Fibroblast of lung (primary cell): ENCODE data around the gene KLHL29. TPM values are rescaled to one million over a fixed set of nuclear protein-coding genes. Genes with fewer than 3 reads are reported as not detected.

Experiments
- DNase-seq, 2 donors: peaks; one replicate each; pipeline versions ENCODE4 v3.0.0 to v3.0.0-alpha.2; 2010; ENCODE audit warnings: low read depth in 2 of 2
- H2AFZ ChIP-seq: 2 replicates; pipeline ENCODE4 v1.5.1; 2012; ENCODE audit warnings: low read length, control low read depth, inconsistent platforms
- H3K27ac ChIP-seq: 2 replicates; pipeline ENCODE4 v1.5.1; 2011; ENCODE audit warnings: low read length, control low read depth; ENCODE audit not compliant: insufficient read depth
- H3K27me3 ChIP-seq: 2 replicates; pipeline ENCODE4 v1.5.1; 2011; ENCODE audit warnings: mild to moderate bottlenecking, low read length; ENCODE audit not compliant: control insufficient read depth, insufficient read depth
- H3K36me3 ChIP-seq: 2 replicates; pipeline ENCODE4 v1.5.1; 2011; ENCODE audit warnings: low read length; ENCODE audit not compliant: control insufficient read depth, insufficient read depth
- H3K4me1 ChIP-seq: 2 replicates; pipeline ENCODE4 v1.5.1; 2011; ENCODE audit warnings: low read length; ENCODE audit not compliant: control insufficient read depth, insufficient read depth; ENCODE audit errors: extremely low read depth
- H3K4me2 ChIP-seq: 2 replicates; pipeline ENCODE4 v1.5.1; 2011; ENCODE audit warnings: low read length, control low read depth; ENCODE audit not compliant: insufficient read depth; ENCODE audit errors: extremely low read depth
- H3K4me3 ChIP-seq, 4 experiments: fragments of 200-600 bp in 1 of 4; sonication (generic) in 1 of 4; replicated peaks in 1 of 4; 2 replicates each; pipeline ENCODE4 v1.5.1; 2011 to 2016; ENCODE audit warnings: low read length in 4 of 4, low read depth in 3 of 4, mild to moderate bottlenecking in 3 of 4, control low read depth in 2 of 4, inconsistent platforms in 1 of 4, mixed read lengths in 1 of 4; ENCODE audit not compliant: insufficient read depth in 1 of 4; ENCODE audit errors: control extremely low read depth in 1 of 4
- H3K79me2 ChIP-seq: 2 replicates; pipeline ENCODE4 v1.5.1; 2012; ENCODE audit warnings: mild to moderate bottlenecking, low read length, inconsistent platforms; ENCODE audit not compliant: control insufficient read depth, insufficient read depth
- H3K9ac ChIP-seq: 2 replicates; pipeline ENCODE4 v1.5.1; 2011; ENCODE audit warnings: mild to moderate bottlenecking, low read length, control low read depth; ENCODE audit not compliant: insufficient read depth
- H3K9me3 ChIP-seq: 2 replicates; pipeline ENCODE4 v1.5.1; 2012; ENCODE audit warnings: low read depth, low read length; ENCODE audit not compliant: control insufficient read depth, insufficient read depth
- H4K20me1 ChIP-seq: 2 replicates; pipeline ENCODE4 v1.5.1; 2011; ENCODE audit warnings: low read length; ENCODE audit not compliant: control insufficient read depth, insufficient read depth; ENCODE audit errors: extremely low read depth
- EZH2 ChIP-seq: IDR thresholded peaks from 2 replicates; pipeline ENCODE4 v1.5.1; 2012; ENCODE audit warnings: low read length, control low read depth, mild to moderate bottlenecking; ENCODE audit errors: missing control alignments
- polyA plus RNA-seq, 2 donors: library from polyadenylated mRNA; depleted of rRNA in 1 of 2; stranded (reverse) in 1 of 2; unstranded in 1 of 2; fragments of >200 nt; gene quantifications; 2 replicates each; pipeline ENCODE4 v1.2.1, GENCODE V29; 2011 to 2012; ENCODE audit warnings: missing spikeins in 1 of 2
- total RNA-seq: library from RNA; depleted of rRNA; stranded (reverse); fragments of >200 nt; gene quantifications from 2 replicates; pipeline ENCODE4 v1.2.1, GENCODE V29; 2014
- TF ChIP-seq, protein P1 (sequence below), 2 donors: IDR thresholded peaks in 1 of 2; conservative IDR thresholded peaks in 1 of 2; 1 replicate in 1 of 2; 2 replicates in 1 of 2; pipeline ENCODE4 v1.5.1; 2011 to 2012; ENCODE audit warnings: low read length in 2 of 2, control low read depth in 1 of 2, inconsistent platforms in 1 of 2, low read depth in 1 of 2, mild to moderate bottlenecking in 1 of 2

The KLHL29 gene
- total and polyA plus RNA-seq, 2 donors (not counting 1 experiment from before 2014, with no cell fraction given): 7.1 to 7.9 TPM

DNA sequence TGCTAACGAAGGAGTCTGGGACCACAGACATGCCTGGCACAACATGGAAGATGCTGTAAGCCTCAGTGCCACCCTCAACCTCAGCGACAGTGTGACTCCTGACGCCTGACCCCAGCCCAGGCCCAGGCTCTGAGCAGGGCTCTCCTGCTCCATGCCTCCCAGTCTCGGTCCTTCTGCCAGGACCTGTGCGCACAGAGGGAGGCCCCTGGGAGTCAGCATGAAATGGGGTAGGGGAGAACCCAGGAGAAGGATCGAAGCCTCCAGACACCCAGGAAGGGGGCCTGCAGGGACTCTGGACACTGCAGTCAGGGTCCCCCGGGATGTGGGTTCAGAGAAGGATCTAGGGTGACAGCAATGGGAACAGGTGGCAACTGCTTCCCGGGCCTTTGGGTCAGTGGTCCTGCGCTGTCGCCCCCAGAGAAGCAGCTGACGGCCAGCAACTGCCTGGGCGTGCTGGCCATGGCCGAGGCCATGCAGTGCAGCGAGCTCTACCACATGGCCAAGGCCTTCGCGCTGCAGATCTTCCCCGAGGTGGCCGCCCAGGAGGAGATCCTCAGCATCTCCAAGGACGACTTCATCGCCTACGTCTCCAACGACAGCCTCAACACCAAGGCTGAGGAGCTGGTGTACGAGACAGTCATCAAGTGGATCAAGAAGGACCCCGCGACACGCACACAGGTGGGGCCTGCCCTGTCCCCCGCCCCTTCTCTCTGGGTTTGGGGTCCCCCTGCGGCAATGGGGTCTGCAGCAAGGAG lies 308.0 kb downstream of the KLHL29 start:
- no peak overlapping the region for H3K4me3 ChIP-seq

DNA sequence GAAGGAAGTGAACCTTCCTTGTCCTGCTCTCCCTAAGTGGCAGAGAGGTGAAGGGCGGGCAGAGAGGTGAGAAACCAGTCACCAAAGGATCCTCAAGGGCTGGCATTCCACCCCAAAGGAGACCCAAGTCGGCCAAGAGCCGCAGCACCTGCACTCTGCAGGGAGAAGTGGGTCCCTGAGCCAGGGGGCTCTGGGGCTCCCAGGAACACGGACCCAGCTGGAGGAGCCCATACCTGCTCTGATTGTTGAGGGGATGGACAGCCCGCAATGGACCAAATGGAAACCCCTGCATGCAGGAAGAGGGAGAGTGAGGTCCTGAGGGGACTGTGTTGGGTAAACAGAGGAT lies 308.6 kb downstream of the KLHL29 start:
- Histone ChIP-seq H2AFZ (no peak overlapping the region), H3K79me2 (no peaks in the 10 kb centered on the region), H3K4me3 (no peak overlapping the region), H3K27me3 (no peaks in the 10 kb centered on the region), H4K20me1 (no peaks in the 10 kb centered on the region), H3K9ac (no peak overlapping the region), H3K4me2 (no peak overlapping the region), H3K27ac (no peak overlapping the region), H3K9me3 (no peaks in the 10 kb centered on the region), H3K36me3 (peaks cover 3% of the 10 kb centered on the region), H3K4me1 (peaks cover 8% of the 10 kb centered on the region)
- TF ChIP-seq EZH2: no peak
- TF ChIP-seq, protein P1, sequence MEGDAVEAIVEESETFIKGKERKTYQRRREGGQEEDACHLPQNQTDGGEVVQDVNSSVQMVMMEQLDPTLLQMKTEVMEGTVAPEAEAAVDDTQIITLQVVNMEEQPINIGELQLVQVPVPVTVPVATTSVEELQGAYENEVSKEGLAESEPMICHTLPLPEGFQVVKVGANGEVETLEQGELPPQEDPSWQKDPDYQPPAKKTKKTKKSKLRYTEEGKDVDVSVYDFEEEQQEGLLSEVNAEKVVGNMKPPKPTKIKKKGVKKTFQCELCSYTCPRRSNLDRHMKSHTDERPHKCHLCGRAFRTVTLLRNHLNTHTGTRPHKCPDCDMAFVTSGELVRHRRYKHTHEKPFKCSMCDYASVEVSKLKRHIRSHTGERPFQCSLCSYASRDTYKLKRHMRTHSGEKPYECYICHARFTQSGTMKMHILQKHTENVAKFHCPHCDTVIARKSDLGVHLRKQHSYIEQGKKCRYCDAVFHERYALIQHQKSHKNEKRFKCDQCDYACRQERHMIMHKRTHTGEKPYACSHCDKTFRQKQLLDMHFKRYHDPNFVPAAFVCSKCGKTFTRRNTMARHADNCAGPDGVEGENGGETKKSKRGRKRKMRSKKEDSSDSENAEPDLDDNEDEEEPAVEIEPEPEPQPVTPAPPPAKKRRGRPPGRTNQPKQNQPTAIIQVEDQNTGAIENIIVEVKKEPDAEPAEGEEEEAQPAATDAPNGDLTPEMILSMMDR (conservative IDR thresholded peaks at IDR 0.05 in 1 of 2, IDR thresholded peaks at IDR 0.05 in 1 of 2; ENCODE audit: low read depth in 1 of 2, low read length in 2 of 2): no peak
- DNase-seq: no peak

More for the DNA sequence above, 308.0 kb downstream of the KLHL29 start:
- H3K27ac ChIP-seq: no peak overlapping the region
- no peaks in the 10 kb centered on the region for H3K27me3 ChIP-seq
- peaks cover 3% of the 10 kb centered on the region for H3K36me3 ChIP-seq
- no peak for DNase-seq
- no peak for TF ChIP-seq EZH2
- TF ChIP-seq, protein P1 (conservative IDR thresholded peaks at IDR 0.05 in 1 of 2, IDR thresholded peaks at IDR 0.05 in 1 of 2; ENCODE audit: low read depth in 1 of 2, low read length in 2 of 2): no peak
- no peaks in the 10 kb centered on the region for H3K79me2 ChIP-seq
- H3K9ac ChIP-seq: no peak overlapping the region
- no peak overlapping the region for H3K4me2 ChIP-seq
- no peaks in the 10 kb centered on the region for H4K20me1 ChIP-seq
- no peak overlapping the region for H2AFZ ChIP-seq
- no peaks in the 10 kb centered on the region for H3K9me3 ChIP-seq
- peaks cover 4% of the 10 kb centered on the region for H3K4me1 ChIP-seq

DNA sequence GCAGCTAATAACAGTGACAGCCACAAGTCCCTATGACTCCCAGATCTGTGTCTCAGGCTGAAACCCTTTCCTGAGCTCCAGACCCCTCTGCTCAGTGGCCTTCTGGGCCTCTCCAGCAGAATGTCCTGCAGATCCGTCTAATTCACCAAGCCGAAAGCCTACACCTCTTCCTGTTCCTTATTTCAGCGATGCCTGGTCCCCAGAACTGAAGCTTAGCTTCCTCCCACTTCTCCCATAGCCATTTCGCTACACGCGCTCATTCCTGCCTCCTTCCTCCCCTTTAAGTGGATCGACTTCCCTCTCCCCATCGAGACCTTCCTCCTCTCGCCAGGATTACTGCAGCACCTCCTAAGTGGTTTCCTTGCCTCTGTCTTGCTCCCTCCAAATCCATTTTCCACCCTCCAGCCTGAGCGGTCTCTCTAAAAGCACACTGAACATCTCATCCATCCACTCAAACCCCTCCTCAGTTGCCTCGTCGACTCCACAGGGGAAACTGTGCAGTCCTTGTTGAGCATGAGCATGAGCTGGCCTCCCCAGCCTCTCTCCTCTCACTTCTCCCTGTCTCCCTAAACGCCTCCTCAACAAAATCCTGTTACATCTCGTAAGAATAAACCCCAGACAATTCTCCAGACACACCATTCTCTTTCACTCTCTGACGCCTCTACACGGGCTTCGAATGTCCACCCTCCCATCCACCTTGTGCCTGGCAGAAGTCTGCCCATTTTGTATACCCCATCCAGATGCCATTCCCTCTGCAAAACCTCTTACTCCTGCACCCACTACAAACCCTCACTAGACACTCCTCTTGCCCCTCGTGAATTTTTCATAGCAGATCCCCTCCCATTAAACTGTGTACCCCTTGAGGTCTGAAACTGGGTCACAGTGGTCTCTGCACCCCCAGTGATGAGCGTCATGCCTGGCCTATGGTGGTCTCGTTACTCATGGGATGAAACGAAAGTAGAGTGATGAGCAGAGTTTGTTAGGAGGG lies 309.4 kb downstream of the KLHL29 start:
- Histone ChIP-seq H3K27me3 (no peaks in the 10 kb centered on the region), H4K20me1 (no peaks in the 10 kb centered on the region), H3K36me3 (peaks cover 3% of the 10 kb centered on the region), H3K27ac (no peak overlapping the region), H3K9me3 (no peaks in the 10 kb centered on the region), H3K4me2 (no peak overlapping the region), H3K4me1 (peaks cover 15% of the 10 kb centered on the region), H3K79me2 (no peaks in the 10 kb centered on the region), H3K4me3 (no peak overlapping the region), H3K9ac (no peak overlapping the region), H2AFZ (no peak overlapping the region)
- no peak for DNase-seq
- TF ChIP-seq, protein P1 (conservative IDR thresholded peaks at IDR 0.05 in 1 of 2, IDR thresholded peaks at IDR 0.05 in 1 of 2; ENCODE audit: low read depth in 1 of 2, low read length in 2 of 2): no peak
- TF ChIP-seq EZH2: no peak
